Transverse colon (tissue), 4 donors: Measurements from ENCODE around the gene LMAN1L.

ENCODE experiments used
- CTCF ChIP-seq, 5 experiments: fragments of 200-600 bp in 3 of 5; fragments of 450-650 bp in 2 of 5; sonication (generic) in 3 of 5; IDR thresholded peaks; 1 replicate in 2 of 5; 2 replicates in 3 of 5; pipeline ENCODE4 v1.5.1; 2016 to 2017; ENCODE audit warnings: antibody characterized with exemption in 5 of 5, inconsistent platforms in 3 of 5, mild to moderate bottlenecking in 2 of 5, moderate library complexity in 1 of 5
- EP300 ChIP-seq: sonication (generic); formaldehyde crosslinking; IDR thresholded peaks from one replicate; pipeline ENCODE4 v1.6.1; 2017; ENCODE audit warnings: antibody characterized with exemption, low read depth
- POLR2A ChIP-seq: fragments of 450-650 bp; IDR thresholded peaks from one replicate; pipeline ENCODE4 v1.6.1; 2016; ENCODE audit warnings: antibody characterized with exemption, mild to moderate bottlenecking, moderate library complexity
- POLR2AphosphoS5 ChIP-seq, 3 donors: sonication (generic); formaldehyde crosslinking; IDR thresholded peaks; one replicate each; pipeline ENCODE4 v1.6.1; 2016; ENCODE audit warnings: antibody characterized with exemption in 3 of 3

GRCh38 chr15:74867466-74868038 is 54.9 kb downstream of the LMAN1L start:
- TF ChIP-seq CTCF (IDR thresholded peaks at IDR 0.05) (no peak), POLR2A (no peak), POLR2AphosphoS5 (IDR thresholded peaks at IDR 0.05) (no peak), EP300 (no peak)
